ENCODE measurements around the gene DCDC2.
"Not testable (repeated sequence)": the region's sequence is repeated elsewhere in the genome, so short reads cannot be mapped to it uniquely, and the experiment has no call there.

DCDC2 gene

DNA sequence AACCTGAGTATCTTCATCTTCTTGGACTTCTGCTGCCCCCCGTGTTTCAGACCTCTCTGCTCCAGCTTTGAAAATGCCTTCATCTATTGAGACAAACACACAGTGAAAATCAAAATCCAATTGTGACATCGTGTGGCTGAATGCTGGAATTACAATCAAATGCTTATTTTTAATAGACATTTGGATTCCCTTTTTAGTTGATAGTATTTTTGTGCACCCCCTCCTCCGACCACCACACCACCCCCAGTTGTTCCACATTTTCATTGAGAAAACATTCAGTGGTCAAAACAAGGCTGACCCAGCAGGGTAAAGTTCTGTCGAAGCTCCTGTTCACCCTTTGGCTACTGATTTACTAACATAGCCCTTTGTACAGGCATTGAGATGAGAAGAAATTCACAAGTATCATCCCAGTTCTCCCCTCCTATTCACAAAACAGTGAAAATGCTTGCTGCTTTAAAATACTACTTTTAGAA, 152.8 kb downstream of the DCDC2 start:
- peak; percentile 50 for DNase-seq

DNA sequence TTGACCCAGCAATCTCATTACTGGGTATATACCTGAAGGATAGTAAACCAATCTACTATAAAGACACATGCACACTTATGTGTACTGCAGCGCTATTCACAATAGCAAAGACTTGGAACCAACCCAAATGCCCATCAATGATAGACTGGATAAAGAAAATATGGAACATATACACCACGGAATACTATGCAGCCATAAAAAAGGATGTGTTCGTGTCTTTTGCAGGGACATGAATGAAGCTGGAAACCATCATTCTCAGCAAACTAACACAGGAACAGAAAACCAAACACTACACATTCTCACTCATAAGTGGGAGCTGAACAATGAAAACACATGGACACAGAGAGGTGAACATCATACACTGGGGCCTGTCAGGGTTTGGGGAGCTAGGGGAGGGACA, 153.7 kb downstream of the DCDC2 start:
- DNase-seq = not testable (repeated sequence)

DNA sequence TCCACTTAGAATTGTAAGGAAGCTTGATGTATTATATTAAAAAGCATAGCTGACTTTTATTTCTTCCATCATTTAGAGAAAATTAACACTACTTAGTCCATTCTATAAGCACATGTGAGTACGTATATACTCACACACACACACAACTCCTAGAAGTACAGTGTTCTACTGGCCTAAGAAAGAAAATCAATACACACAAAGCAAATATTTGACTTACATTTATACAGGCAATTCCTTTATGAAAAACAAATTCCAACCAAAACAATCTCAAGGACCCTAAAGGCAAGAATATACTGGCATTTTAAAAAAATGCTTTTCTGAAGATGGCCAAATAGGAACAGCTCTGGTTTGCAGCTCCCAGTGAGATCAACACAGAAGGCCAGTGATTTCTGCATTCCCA, 160.0 kb downstream of the DCDC2 start:
- DNase-seq = no peak

DNA sequence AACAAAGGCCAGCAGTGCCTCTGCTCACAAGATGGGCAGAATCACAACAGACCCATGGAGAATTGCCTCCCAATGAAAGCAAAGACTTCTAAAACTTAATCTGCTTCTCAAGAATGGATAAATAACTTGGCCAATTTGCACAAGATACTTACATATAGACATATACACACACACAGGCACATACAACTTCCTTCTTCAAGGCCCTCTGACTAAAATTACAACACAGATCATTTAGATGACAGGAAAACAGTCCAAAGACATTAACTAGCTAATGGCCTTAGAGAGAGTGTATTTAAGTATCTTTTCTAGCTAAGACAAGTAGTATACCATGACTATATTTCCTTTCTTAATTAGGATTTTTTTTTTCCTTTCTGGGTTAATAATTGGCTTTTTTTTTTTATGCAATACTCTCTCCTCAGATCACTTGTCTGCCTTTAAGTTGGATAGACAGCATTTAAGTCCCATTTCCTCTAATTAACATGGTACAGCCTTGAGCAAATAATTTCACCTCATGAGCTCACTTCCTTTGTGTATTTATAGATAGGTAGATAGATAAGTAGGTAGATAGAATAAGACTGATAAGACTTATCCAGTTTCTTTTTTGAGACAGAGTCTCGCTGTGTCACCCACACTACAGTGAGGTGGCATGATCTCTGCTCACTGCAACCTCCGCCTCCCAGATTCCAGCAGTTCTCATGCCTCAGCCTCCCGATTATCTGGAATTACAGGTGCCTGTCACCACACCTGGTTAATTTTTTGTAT, 161.8 kb downstream of the DCDC2 start:
- DNase-seq = peak; percentile 6

DNA sequence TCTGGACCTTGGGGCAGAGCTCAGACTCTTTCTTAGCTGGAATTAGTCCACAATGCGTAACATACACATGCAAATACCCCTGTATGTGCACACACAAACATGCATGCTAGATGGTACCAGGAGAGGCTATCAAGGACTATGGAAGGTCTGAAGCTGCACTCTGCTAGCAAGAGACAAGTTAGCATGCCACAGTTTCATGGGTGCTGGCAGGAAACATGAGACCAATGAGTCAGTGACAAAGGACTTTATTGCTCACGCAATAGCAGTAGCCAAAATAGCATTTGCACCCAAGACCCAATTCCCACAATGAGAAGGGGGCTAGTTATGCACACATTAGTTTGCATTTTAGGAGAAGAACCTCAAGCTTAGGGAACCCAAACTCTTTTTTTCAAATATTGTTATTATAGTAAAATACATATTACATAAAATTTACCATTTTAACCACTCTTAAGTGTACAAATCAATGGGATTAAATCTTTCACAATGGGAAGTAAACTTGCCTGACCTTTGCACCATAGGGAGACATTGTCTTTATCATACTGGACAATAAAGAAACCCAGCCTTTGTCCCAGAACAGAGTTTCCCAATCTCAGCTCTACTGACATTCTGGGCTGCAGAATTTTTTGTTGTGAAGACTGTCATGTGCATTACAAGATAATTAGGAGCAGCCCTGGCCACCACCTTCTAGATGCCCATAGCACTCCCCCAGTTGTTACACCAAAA, 162.7 kb downstream of the DCDC2 start:
- DNase-seq = peak; percentile 21

DNA sequence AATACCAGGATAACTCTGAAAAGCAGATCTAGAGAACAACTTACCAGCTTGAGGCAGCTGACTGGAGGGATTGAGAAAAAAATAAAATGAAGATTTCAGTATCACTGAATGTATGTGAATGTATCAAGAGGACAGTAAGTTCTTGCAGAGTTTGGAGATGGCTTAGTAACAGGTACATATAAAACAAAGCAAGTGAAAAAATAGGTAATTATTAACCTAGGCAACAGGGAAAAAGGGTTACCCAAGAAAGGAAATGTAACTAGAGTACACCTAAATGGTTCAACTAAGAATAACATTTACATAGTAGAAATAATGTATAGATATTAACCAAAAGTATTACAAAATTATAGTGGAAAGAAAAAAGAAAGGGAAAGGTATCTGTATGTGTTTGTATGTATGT, 164.5 kb downstream of the DCDC2 start:
- no peak for DNase-seq

DNA sequence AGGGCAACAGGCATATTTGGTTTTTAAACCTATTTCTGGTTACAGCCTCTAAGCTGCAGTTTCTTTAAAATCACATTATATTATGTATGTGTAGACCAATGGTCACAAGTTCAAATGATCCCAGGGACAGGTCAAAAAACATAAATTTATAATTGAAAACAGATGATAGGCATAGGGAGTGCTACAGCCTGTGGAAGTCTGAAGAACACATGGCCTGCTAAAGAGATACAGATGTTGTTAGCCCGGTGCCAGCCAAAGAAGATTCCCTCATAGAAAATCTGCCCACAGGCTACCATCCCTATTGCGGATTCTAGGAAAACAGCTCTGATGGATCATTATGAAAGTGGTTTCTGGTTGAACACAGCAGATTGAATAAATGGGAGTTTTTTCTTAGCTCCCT, 166.5 kb downstream of the DCDC2 start:
- no peak for DNase-seq

DNA sequence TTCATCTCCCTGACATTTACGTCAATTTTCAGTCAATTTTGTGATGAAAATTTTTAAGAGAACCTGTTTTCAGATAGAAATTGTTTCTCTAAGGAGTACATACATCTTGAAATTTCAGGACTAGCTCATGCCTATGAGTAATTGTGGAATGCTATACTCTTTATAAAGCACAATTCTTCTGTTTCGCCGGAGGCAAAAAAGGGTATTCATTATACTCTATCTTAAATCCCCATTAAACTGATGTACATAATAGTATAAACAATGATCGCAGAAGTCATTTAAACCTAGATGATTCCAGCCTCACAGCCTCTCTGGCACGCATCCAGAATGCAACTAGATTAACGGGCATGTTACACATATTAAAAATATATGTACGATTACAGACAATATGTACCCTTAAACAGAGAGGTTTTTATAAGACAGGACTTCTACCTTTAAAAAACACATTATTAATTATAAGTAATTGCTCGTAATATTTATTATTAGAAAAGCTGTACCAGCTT, 169.2 kb downstream of the DCDC2 start:
- no peak for DNase-seq

DNA sequence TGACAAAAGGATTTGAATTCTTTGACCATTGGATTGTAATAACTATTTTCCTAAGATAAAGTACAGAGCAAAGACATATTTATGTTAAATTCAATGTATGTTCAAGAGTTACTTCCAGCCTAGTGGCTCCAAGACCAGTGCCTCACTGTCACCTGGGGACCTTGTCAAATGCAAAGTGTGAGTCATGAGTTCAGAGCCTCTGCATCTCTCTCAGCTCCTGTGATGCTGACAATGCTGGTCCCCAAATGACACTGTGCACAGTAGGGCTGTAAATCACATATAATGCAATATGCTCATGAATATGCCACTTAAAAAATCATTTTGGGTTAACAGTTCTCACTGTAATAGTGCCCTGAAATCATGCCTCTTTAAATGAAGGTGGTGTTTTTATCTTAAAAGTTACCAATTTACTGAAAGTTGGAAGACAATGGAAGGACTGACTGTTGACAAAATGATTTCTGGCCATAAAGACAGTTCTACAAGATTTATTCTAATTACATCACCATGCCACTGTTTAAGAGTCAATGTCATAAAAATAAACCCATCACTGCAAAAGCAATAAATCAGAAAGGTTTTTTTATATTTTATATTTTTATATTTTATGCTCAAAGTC, 169.8 kb downstream of the DCDC2 start:
- no peak for DNase-seq

DNA sequence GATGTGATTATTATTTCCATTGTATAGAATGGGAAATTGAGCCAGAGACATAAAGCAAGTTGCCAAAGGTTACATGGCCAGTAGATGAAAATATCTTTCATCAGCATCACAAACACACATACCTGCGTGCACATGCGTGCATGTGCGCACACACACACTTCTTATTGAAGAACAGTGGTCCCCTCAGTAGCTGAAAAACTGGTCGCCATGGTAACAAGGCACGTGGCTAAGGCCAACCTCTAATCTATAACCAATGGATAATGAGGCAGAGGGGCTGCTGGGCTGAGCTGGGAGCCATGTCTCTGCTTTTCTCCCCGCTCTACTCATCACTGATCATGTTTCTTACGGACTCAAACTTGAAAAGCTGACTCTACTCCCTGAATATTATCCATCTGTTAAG, 171.5 kb downstream of the DCDC2 start:
- no peak for DNase-seq

DNA sequence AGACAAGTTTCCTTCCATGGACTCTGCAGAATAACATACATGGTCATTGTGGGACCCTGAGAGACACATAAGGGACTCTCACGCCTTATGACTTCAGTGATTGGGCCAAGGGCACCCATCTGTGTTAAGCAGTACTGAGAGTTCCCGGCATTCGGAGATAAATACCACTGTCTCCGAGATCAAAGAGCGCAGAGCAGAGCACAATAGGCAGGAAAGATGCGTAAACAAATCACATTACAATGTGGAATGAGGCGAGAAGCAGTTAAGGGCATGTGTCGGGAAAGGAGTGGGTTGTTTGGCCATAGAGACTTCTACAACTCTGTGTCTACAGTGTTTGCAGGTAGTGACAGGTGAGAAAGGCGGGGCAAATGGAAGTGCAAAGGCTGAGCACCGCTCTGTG, 174.3 kb downstream of the DCDC2 start:
- no peak for DNase-seq

DNA sequence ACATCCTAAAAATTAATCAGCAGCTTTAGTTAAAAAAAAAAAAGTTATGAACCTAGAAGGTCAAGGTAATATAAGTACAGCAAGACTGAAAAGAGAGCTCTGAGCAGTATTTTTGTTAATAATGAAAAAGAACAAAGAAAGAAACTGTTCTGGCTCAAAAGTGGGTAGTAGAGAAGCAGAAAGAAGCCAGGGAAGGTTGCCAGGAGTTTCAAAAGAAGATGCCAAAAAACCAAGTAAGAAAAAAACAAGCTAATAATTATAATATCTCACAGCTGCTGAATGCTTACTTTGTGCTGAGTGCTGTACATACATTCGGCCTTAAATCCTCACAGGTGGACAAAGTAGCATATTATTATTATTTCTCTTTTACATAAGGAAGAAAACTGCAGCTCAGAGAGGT, 200.0 kb downstream of the DCDC2 start:
- no peak for DNase-seq

DNA sequence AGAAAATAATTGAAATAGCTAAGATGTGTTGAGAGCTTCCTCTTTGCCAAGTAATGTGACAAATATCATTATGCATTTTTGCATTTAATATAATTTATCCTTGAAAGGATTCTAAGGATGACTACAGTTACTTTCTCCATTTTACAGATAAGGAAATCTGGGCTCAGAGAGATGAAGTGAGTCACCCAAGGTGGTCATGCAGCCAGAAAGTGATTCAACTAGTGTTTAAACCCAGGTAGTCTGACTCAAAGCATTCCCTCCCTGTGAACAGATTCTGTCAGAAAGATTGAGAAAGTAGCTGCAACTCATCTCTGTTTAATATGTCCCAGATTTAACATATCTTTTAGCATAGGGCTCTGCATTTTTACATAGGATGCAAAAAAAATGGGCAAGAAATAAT, 203.7 kb downstream of the DCDC2 start:
- DNase-seq = no peak

DNA sequence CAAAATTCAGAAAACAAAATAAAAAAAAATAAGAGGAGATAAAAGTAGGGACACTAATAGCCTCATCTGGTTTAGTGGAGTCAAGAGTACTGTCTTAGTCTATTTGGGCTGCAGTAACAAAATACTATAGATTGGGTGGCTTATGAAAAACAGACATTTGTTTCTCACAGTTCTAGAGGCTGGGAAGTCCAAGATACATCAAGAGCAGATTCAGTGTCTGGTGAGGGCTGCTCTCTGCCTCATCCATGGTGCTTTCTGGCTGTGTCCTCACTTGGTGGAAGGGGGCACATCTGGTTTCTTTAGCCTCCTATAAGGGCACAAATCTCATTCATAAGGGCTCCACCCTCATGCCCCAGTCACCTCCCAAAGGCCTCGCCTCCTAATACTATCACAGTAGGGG, 205.8 kb downstream of the DCDC2 start:
- no peak for DNase-seq

DNA sequence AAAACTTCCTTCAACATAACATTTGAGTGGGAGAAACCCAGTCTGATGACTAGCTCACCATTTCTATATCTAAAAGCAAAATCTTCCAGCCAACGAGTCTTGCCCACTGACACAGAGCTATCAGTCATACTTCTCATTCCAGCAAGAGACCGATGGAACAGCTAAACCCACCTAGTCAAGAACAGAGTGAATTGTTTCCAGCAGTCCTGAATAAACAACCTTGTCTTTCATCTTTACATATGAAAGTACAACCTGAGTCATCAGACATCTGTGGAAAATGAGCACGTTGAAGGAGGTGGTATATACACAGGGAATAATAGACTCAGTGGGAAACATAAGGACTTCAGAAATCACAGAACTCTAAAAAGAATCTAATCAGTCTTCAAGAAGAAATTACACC, 208.0 kb downstream of the DCDC2 start:
- DNase-seq = no peak

DNA sequence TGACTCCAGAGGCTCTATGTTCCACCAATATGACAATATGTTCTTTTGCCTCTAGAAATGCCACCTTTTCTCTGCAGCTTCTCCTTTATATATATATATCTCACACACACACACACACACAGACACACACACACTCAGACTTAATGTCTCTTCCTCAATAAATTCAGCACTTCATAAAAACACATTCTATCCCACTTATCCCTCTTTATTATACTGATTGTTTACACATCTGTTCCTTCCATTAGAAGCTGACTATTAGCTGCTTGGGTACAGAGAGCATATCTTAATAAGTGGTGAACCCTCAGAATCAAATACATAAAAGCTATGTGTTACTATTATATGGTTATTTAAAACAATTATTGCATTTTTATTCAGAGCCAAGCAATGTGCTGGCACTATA, 208.6 kb downstream of the DCDC2 start:
- DNase-seq = no peak

DNA sequence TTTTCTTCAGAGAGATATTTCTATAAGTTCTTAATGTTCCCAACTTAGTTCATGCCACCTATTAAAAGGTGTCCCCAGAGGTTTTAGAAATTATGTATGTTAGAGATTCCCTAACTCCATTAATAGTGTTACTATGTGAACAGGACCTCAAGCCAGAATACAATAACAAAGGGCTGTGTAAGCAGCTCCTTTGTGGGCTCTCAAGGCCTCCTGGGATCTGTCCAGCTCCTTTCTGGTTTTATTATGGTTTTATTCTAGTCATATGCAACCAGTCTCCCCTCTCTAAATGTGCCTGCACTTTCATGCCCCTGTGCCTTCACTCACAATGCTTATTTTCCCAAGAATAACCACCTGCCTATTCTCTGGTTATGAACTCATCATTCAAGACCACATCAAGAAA, 209.2 kb downstream of the DCDC2 start:
- no peak for DNase-seq

DNA sequence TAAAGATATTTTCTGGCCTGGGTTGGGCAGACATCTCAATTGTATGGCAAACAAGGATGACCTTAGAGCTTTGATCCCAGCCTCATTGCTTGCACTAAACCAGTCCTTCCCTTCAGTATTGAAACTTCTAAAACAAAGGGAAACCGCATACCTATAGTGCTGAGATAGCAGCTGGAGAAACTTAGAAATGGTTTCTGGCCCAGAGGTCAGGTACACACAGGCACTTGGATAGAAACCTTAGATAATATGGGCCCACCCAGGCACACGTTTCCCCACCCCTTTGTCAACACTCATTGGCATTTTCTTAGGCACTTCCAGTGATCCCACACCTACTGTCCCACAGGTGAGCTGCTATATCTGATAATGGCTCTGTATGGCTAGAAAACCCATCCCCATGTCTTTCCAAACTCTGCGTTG, 209.7 kb downstream of the DCDC2 start:
- DNase-seq = no peak

DNA sequence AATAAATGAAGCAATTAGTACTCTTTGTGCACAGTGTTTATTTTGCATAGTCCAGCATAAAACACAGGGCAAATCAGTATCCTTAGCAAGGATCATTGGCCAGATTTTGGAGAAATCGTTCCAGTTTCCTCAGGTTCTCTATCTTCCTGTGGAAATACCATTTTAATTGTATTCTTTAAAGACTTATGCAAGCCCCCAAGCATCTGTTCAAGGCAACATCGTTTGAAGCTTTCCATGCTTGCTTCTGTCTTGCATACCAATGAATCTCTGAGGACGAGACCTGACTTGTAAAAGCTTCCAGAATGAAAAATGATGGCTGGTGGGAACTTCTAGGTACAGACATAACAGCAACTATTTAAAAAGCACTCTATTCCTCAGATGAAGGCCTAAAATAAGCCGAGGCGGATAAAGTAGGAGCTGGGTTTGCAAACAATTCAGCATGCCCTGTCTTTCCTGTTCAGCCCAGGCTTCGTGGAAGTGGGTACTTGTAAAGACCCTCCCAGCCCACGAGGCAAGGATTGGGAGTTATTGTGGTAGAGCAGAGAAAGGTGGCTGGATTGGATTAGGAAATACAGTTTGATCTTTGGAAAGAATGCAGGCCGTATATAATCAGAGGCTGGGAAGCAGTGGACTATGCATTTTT, 210.2 kb downstream of the DCDC2 start:
- DNase-seq = no peak

DNA sequence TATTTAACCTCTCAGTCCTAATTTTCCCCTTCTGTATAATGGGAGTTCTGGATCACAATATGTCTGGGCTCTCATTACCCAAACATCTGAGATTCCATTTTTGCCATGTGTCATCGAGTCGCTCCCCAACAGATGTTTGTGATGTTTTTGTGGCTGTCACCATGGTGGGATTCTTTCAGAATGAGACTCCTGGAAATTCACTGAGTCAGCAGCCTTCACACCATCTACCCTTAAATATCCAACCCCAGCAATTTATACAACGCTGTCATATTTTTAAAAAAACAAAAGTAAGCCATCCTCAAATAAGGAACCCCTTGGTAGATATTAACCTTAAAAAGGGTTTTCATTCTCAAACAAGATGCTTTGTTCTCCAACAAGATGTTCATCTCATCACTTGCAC, 211.0 kb downstream of the DCDC2 start:
- DNase-seq = no peak

DNA sequence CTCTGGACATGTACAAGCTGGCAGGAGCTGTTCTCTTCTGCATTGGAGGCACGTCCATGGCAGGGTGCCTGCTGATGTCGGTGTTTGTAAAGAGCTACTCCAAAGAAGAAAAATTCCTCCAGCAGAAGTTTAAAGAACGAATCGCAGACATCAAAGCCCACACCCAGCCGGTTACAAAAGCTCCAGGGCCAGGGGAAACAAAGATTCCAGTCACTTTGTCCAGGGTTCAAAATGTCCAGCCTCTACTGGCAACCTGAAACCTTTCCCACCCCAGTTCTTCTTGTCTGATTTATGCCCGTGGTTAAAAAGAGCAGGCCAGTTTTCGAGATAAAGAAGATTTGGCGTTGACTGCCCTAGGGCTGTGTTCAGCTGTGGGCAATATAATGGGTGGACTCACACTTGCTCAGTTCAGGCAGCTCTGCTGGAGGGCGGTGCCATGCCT, 212.1 kb downstream of the DCDC2 start:
- DNase-seq = no peak

DNA sequence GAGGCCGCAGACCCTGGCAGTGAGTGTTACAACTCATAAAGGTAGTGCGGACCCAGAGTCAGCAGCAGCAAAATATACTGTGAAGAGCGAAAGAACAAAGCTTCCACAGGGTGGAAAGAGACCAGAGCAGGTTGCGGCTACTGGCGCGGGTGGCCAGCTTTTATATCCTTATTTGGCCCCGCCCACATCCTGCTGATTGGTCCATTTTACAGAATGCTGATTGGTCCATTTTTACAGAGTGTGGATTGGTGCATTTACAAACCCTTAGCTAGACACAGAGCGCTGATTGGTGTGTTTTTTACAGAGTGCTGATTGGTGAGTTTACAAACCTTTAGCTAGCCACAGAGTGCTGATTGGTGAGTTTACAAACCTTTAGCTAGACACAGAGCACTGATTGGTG, 215.1 kb downstream of the DCDC2 start:
- DNase-seq = not testable (repeated sequence)

DNA sequence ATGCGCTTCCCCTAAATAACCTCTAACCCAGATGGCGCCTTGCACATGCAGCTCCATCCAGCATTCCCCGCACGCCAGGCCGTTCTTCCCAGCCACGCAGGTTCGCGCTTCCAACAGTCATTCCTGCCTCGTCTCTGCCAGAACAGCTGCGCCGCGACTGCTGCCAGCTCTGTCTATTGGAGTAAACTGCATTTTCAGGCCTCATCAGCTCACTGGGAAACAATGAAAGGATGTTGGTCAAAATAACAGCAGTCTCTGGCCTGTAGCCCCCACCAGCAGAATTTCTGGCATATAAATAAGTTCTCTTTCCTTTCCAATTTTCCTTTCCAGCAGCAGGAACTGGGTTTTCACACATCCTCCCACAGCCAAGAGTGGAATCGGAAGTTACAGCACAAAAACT, 217.3 kb downstream of the DCDC2 start:
- no peak for DNase-seq
